Glomerular visceral epithelial cell (primary cell): Measurements from ENCODE around the gene MYRF.
A peak's percentile ranks its signal among the peaks of the same experiment; 100 is the strongest.

Experiments used
- DNase-seq: peaks from one replicate; pipeline ENCODE4 v3.0.0-alpha.2; 2016; ENCODE audit errors: extremely low spot score

Gene MYRF

GRCh38 chr11:61795459-61795858 lies 43.0 kb downstream of the MYRF start:
- no peak for DNase-seq

- DNase-seq = no peak
Observed at GRCh38 chr11:61795876-61796526, 43.6 kb downstream of the MYRF start.

- DNase-seq = peak; percentile 74
Observed at GRCh38 chr11:61797263-61797944, 45.0 kb downstream of the MYRF start.

DNA sequence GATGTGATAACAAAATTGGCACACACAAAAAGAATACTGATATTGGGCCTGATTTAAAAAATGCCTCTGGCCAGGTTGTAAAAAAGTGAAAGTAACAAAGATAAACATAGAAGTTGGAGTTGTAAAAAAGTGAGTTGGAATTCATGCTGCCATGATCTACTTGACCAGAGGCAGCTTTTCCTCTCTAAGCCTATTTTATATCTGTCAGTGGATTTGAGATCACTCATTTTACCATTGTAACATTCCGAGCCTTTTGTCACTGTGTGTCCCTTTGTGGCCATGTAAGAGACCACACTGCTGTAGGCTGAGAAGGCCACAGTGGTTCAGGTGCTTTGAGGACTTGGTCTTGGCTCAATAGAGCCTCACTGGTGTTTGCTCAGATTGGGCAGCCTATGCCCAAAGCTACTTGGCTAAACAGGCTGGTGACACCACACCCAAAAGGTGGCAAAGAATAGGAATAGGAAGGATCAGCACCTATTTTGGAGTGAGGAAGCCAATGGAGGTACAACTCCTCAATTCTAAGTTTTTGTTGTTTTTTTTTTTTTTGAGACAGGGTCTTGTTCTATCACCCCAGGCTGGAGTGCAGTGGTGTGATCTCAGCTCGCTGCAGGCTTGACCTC lies 47.3 kb downstream of the MYRF start:
- DNase-seq = no peak

DNA sequence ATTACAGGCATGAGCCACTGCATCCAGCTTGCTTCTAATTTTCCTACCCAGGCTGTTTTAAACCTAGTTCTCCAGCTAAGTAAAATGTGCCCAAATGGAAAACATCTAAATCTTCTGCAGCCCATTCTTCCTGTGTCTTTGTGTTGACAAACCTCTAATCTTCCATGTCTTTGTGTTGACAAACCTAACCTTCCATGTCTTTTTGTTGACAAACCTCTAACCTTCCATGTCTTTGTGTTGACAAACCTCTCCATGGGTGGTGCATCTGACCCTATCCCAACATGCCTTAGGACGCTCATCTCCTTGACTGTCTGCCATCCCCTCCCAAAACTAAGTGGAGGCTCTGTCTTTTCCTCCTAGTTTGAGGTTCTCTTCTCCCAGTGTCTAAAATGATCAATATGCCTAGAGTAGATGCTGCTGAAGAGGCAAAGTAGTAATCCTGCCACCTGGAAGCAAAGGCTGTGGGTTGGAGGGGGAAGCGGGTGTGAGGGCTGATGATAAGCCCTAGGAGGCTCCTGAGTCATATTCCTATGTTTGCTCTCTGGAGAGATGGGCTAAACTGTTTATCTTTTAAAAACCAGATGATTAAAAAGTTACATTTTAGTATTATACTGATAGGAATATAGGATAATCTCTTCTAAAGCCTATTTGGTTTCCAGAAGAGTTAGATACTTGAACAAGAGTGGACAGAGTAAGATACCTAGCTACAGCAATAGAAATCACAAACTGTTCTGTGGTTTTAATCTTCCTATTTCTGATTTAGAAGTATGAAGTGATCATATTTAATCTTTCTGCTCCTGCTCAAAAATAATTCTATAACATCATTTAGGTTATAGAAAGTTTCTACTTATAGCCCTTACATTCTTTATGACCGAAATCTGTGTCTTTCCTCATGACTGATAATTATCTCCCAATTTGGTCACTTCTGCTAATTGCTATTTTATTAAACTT lies 48.2 kb downstream of the MYRF start:
- DNase-seq = no peak

GRCh38 chr11:61802605-61803004 lies 50.2 kb downstream of the MYRF start:
- no peak for DNase-seq

DNA sequence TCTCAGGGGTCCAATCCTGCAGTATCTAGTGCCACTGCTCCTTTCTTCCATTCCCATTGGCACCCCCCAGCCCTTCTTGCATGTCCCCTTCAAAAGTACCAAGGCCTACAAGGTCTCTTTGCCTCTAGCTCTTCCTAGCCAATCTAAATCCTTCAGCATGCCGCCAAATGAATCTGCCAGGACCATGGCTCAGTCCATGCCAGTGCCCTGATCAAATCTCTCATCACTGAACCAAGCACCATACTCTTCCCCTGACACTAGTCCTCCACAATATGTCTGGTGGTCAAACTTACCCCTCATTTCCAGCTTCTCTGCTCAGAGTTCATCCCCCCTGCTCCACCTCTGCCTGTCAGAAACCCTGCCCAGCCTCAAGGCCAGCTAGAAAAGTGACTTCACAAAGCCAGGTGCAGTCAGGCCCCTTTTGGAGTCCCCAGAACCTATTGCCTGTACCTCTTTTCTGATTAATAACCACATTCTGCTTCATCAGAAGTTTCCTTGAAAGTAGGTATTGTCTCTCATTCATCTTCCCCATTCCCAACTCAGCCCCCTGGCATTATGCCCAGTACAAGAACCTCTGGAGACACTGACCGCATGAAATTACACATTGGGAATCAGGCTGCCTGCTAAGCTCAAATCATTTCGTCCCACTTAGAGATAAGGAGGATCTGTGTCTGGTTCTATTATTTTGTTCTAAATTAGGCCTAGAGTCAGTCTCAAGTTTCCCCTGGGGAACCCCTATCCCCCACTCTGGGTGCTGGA lies 51.6 kb downstream of the MYRF start:
- no peak for DNase-seq

DNA sequence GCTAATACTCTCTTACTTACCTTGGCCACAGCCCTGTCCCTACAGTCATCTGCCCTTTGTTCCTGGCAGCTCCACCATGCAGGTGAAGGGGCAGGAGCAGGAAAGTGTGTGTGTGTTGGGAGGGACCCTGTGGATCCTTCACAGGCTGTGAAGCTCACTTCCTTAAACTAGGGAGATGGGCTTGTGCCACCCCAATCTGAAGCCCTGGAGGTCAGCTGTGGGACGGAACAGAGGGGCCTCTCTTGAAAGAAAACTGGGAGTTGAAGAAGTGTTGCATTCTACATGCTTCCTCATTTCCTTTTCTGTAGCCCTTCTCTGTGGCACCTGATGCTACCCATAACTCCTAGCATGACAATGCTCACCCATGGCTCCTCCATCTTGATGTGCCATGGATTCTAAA lies 52.7 kb downstream of the MYRF start:
- DNase-seq = no peak

GRCh38 chr11:61806785-61807184 lies 54.3 kb downstream of the MYRF start:
- DNase-seq = no peak

DNA sequence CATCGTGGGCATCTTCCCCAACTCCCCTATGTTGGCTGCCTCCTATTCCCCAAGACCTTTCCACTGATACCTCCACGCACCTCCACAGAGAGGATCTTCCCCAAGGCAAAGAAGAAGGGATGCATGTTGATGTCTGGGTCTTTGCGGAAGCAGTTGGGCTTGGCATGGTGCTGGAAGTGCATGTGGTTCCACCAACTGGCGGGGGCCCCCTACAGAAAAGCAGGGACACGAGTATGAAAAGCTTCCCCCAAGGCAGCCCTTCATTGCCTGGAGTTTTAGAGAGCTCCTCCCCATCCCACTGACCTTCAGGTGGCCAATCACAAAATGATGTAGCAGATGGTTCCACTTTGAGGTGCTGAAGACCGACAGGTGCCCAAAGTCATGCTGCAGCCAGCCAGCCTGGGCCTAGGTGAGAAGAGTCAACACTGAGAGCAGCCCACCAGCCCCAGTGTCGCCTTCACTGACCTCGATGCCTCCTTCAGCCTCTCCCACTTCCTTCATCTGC lies 58.3 kb downstream of the MYRF start:
- DNase-seq = no peak

DNA sequence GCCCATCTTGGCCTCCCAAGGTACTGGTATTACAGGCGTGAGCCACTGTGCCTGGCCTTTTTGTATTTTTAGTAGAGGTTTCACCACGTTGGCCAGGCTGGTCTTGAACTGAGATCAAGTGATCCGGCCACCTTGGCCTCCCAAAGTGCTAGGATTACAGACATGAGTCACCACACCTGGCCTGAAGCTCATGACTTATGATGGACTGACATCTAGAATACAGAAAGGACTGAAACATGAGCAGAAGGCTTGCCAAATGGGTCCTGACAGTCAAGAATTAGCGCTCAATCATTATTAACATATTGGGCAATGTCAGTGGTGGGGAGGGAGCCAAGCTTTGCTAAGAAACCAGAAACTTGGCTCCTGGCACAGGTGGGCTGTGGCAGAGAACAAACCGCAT lies 59.4 kb downstream of the MYRF start:
- DNase-seq = no peak

DNA sequence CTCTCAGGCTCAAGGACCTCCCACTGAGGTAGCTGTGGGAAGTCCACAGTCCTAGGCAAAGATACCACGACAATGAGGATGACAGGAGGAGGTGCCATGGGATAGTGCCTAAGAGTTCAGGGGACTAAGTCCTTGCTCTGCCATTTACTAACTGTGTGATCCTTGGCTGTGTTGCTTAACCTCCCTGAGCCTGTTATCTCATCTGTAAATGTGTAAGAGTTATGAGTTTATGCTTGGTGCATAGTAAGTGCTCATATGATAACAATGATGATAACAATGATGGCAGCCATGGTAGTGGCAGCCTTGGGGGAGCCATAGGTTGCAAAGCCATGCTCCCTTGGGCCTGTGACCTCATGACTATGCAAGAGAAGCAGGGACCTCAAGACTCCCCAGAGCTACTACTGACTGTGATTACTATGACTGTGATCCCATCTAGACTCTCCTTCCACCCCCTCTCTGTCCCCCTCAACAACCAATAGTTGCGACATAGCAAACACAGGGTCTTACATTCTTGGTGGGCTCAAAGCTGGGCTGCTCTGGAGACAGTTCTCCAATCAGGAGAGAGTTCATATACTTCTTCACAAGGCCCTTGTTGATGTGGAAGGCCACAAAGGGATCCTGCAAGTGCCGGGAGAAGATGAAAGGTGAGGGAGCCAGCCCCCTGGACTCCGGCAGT lies 60.4 kb downstream of the MYRF start:
- no peak for DNase-seq

GRCh38 chr11:61814247-61814957 lies 62.0 kb downstream of the MYRF start:
- peak; percentile 34 for DNase-seq

- peak; percentile 96 for DNase-seq
Observed at GRCh38 chr11:61814958-61815789, 62.7 kb downstream of the MYRF start.

DNA sequence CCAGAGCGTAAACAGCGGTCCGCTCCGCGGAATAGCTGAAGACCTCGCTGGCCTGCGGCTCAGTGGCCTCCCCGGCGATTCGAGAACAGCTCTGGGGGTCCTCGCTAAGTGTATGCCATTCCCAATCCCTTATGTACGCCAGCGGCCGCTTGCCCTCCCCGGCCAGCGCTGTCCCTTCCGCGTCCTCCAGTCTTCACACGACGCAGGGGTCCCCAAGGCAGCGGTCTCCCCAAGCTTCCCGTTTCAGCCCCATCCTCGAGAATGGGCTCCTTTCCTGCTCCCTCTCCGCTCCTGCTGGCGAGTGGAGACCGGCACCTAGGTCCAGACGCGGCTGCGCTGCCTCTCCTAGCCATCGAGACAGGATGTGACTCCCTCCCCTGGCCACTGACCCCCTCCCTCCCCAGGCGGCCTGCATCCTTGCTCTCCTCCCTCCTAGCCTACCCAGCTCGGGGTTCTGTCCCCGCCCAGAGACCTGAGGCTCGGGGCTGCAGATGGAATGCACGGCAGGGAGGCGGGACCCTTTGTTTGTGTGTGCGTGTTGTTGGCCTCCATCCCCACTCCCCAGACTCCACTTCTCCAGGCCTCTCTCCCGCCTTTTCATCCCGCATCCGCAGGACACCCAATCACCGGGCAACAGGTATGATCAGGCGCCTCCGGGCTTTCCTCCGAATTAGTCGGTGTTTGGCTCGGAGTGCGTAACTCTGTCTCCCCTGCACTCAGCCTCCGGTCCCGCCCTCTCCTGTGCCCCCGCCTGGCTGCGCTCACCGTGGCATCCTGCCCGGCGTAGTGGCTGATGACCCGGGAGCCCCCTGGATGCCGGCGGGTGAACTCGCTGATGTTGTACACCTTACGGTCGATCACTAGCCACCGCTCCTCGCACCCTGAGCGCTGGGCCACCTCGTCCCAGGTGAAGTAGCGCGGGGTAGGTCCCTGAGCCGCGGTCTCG lies 63.6 kb downstream of the MYRF start:
- peak; percentile 81 for DNase-seq

GRCh38 chr11:61816736-61817455 lies 64.5 kb downstream of the MYRF start, which contains the start of gene FADS1:
Gene FADS1 (minus strand): TSS chr11:61817003. CDS start chr11:61816929, 74 bp downstream.
- DNase-seq = peak; percentile 96
